Right lobe of liver (tissue), 6 donors: ENCODE data around the gene CDC42EP3. TPM values are rescaled to one million over a fixed set of nuclear protein-coding genes. Genes with fewer than 3 reads are reported as not detected.

ENCODE experiments used
- ATAC-seq, 4 donors: fragments of 200-7000 bp; cut with Tn5 transposase; one replicate each; pipeline ENCODE4 v1.9.1; 2020; ENCODE audit warnings: mild to moderate bottlenecking in 4 of 4, moderate library complexity in 4 of 4
- DNase-seq, 3 donors: peaks; one replicate each; pipeline ENCODE4 v3.0.0-alpha.2; 2020
- H3K27ac ChIP-seq, 3 donors: fragments of 200-600 bp; one replicate each; pipeline ENCODE4 v1.8.0; 2022
- H3K27me3 ChIP-seq, 2 donors: fragments of 200-600 bp; one replicate each; pipeline ENCODE4 v1.8.0; 2022
- H3K36me3 ChIP-seq, 4 donors: fragments of 200-600 bp; sonication (generic) in 1 of 4; one replicate each; pipeline versions ENCODE4 v1.5.1 to v1.8.0; 2017 to 2022; ENCODE audit warnings: control low read depth in 1 of 4
- H3K4me1 ChIP-seq, 4 donors: fragments of 200-600 bp; sonication (generic) in 1 of 4; one replicate each; pipeline versions ENCODE4 v1.5.1 to v1.8.0; 2017 to 2022; ENCODE audit warnings: control low read depth in 1 of 4
- H3K4me3 ChIP-seq, 3 donors: fragments of 200-600 bp; one replicate each; pipeline ENCODE4 v1.8.0; 2022
- H3K9me3 ChIP-seq, 4 donors: fragments of 200-600 bp; sonication (generic) in 1 of 4; one replicate each; pipeline versions ENCODE4 v1.5.1 to v1.8.0; 2017 to 2022; ENCODE audit warnings: control low read depth in 1 of 4
- CTCF ChIP-seq, 4 donors: fragments of 200-600 bp in 3 of 4; fragments of 450-650 bp in 1 of 4; IDR thresholded peaks; one replicate each; pipeline versions ENCODE4 v1.5.1 to v1.8.0; 2016 to 2022; ENCODE audit warnings: antibody characterized with exemption in 4 of 4, mild to moderate bottlenecking in 2 of 4
- POLR2A ChIP-seq: fragments of 450-650 bp; IDR thresholded peaks from one replicate; pipeline ENCODE4 v1.6.1; 2017; ENCODE audit warnings: antibody characterized with exemption, mild to moderate bottlenecking
- WGBS: methylation state at CpG from one replicate; pipeline ENCODE4 v1.1.6; 2018; ENCODE audit warnings: low coverage, low lambda C conversion rate; ENCODE audit not compliant: insufficient coverage; ENCODE audit errors: missing lambda C conversion rate; 5-methylcytosine and 5-hydroxymethylcytosine counted together
- intact Hi-C, 2 donors: fragments of 100-400 bp; cut with DNase I; formaldehyde crosslinking; loops; one replicate each; pipeline versions ENCODE4 v1.11.2 to v1.14.1; 2022
- total RNA-seq, 6 experiments: library from RNA; depleted of rRNA in 2 of 6; stranded (reverse); fragments of >200 nt in 2 of 6; fragmentation: NEBNext Ultra II Directional in 3 of 6; extraction: Animal tissue kit (Norgen Biotek cat#: 25700) in 3 of 6; gene quantifications; one replicate each; pipeline versions ENCODE4 v1.1.0 to v1.2.4, GENCODE V29; 2016 to 2023
- donor health status: DM: no; HTN: yes; CAD: no.
- donor health status: DM: no; HTN: no; CAD: no.
- donor health status: DM: no; HTN: no; CAD: no.
- donor health status: DM: no; HTN: yes; CAD: no.
- donor health status: DM: no; HTN: yes; CAD: no.

Gene CDC42EP3
- total RNA-seq, 6 experiments from 2014 or later, result 3.4 to 8.4 (median 6.0) TPM

- intact Hi-C loops, result no loop called here
- ATAC-seq (no peak), DNase-seq (no peak)
- no peaks in the 10 kb centered on the region for H3K27me3 ChIP-seq
- H3K4me1 ChIP-seq, result no peaks in the 10 kb centered on the region
- no peaks in the 10 kb centered on the region for H3K9me3 ChIP-seq
- no peak overlapping the region for H3K4me3 ChIP-seq
- no peak for TF ChIP-seq CTCF (IDR thresholded peaks at IDR 0.05)
- TF ChIP-seq POLR2A, result no peak
- peak overlapping the region in 1 of 3 donors; percentile 24 for H3K27ac ChIP-seq
- WGBS, result 82% methylated on average over 3 of the region's 5 CpGs
- no peaks in the 10 kb centered on the region for H3K36me3 ChIP-seq
Measured at GRCh38 chr2:37652199-37652640, 19.2 kb downstream of the CDC42EP3 start.

GRCh38 chr2:37650548-37651093 lies 20.8 kb downstream of the CDC42EP3 start:
- WGBS, result 80% methylated on average over 1 of the region's 3 CpGs
- no peak overlapping the region for H3K27ac ChIP-seq
- intact Hi-C loops, result no loop called here
- H3K36me3 ChIP-seq, result no peaks in the 10 kb centered on the region
- no peak for ATAC-seq
- DNase-seq, result no peak
- no peak for TF ChIP-seq CTCF (IDR thresholded peaks at IDR 0.05)
- no peak for TF ChIP-seq POLR2A
- H3K4me3 ChIP-seq, result no peak overlapping the region
- H3K27me3 ChIP-seq, result no peaks in the 10 kb centered on the region
- H3K4me1 ChIP-seq, result no peaks in the 10 kb centered on the region
- H3K9me3 ChIP-seq, result no peaks in the 10 kb centered on the region

GRCh38 chr2:37649518-37649917 lies 21.9 kb downstream of the CDC42EP3 start:
- ATAC-seq, result no peak
- Histone ChIP-seq H3K36me3 (no peaks in the 10 kb centered on the region), H3K9me3 (no peaks in the 10 kb centered on the region), H3K4me1 (no peaks in the 10 kb centered on the region), H3K27me3 (no peaks in the 10 kb centered on the region), H3K27ac (no peak overlapping the region), H3K4me3 (no peak overlapping the region)
- TF ChIP-seq POLR2A (no peak), CTCF (IDR thresholded peaks at IDR 0.05) (no peak)
- DNase-seq, result no peak
- WGBS, result 100% methylated on average over 1 of the region's 3 CpGs
- intact Hi-C loops, result no loop called here

DNA sequence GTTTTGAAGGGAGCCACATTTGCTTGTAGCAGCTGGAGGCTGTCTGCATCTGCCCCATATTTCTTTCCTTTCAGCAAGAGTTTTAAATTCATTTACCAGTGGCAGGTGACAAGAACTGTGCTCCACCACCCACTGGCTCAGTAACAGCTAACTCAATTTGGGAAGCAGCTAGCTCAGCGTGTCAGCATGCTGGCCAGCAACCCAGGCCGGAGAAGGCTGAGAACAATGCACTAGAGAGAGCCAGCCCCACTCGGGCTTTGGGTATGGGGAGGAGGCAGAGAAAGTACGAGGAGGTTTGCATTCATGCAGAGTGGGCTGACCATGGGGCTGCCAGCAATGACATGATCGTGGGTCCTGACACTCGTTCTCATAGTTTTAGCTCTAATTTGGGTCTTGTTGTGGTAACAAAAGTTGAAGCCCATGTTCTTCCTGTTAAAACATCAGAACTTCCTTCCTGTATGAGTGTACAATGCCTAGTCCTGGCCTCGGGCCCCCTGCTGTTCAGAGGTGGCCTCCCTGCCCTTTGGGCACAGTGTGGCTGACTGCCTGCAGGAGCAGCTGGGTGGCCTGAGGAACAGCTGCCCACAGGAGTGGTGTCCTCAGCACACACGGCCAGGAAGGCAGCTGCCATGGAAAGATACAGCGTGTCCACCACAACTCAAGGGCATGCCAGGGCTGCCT lies 23.0 kb downstream of the CDC42EP3 start:
- peak overlapping the region; percentile 13 to 47 (median 18) for H3K27ac ChIP-seq
- no peaks in the 10 kb centered on the region for H3K27me3 ChIP-seq
- 33% methylated on average over 1 of the region's 9 CpGs for WGBS
- TF ChIP-seq CTCF (IDR thresholded peaks at IDR 0.05) (peak in 2 of 4 donors; percentile 8 to 9), POLR2A (no peak)
- no peaks in the 10 kb centered on the region for H3K4me1 ChIP-seq
- no peaks in the 10 kb centered on the region for H3K9me3 ChIP-seq
- DNase-seq, result peak; percentile 45 to 64 (median 55)
- intact Hi-C loops, result no loop called here
- no peaks in the 10 kb centered on the region for H3K36me3 ChIP-seq
- ATAC-seq, result peak; percentile 71 to 84 (median 74)
- H3K4me3 ChIP-seq, result no peak overlapping the region
